Sciatic nerve (tissue), 2 donors: ENCODE results near the gene KY. TPM values are rescaled to one million over a fixed set of nuclear protein-coding genes. Genes with fewer than 3 reads are reported as not detected.
"Not testable (repeated sequence)": the region's sequence is repeated elsewhere in the genome, so short reads cannot be mapped to it uniquely, and the experiment has no call there.

Experiments
- ATAC-seq: fragments of 200-7000 bp; cut with Tn5 transposase; one replicate; pipeline ENCODE4 v1.9.1; 2020; ENCODE audit warnings: mild to moderate bottlenecking, moderate library complexity
- DNase-seq: peaks from one replicate; pipeline ENCODE4 v3.0.0-alpha.2; 2020; ENCODE audit warnings: low spot score
- intact Hi-C: fragments of 100-400 bp; cut with DNase I; formaldehyde crosslinking; loops from one replicate; pipeline ENCODE4 v1.14.2; 2022
- total RNA-seq: library from RNA; stranded (reverse); fragmentation: NEBNext Ultra II Directional; extraction: Animal tissue kit (Norgen Biotek cat#: 25700); gene quantifications from one replicate; pipeline ENCODE4 v1.2.1, GENCODE V29; 2021
- donor health status: DM: no; HTN: no; CAD: no.
- donor health status: DM: no; HTN: no; CAD: no.

KY gene
- total RNA-seq, 1 donor from 2014 or later, result 3.3 TPM

DNA sequence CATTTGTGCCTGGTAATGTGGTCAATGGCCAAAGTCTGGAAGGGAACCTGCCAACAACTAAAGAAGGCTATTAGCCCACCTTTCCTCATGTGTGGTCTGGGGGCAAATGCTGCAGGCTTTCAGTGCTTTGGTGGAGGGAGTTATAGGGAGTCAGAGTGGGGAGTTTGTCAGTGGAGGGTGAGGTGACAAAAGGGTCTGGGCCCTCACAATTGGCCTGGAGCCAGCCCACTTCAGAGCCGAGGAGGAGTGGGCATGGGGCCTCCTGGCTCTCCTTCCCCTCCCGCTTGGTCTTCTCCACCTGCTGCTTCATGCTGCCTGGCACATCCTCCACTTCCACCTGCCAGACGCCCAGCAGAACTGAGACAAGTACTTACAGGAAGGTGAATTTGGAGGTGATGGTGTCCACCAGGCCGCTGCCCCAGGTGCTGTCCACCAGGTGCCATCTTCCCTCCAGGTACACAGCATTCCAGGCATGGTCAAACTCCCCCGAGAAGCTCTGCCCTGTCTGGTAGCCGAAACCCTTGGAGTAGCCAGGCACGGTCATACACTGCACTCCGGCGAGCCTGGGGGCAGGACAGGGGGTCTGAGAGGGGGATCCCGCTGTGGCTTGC, 40.9 kb downstream of the KY start:
- intact Hi-C loops, result no loop called here
- ATAC-seq (no peak), DNase-seq (no peak)

DNA sequence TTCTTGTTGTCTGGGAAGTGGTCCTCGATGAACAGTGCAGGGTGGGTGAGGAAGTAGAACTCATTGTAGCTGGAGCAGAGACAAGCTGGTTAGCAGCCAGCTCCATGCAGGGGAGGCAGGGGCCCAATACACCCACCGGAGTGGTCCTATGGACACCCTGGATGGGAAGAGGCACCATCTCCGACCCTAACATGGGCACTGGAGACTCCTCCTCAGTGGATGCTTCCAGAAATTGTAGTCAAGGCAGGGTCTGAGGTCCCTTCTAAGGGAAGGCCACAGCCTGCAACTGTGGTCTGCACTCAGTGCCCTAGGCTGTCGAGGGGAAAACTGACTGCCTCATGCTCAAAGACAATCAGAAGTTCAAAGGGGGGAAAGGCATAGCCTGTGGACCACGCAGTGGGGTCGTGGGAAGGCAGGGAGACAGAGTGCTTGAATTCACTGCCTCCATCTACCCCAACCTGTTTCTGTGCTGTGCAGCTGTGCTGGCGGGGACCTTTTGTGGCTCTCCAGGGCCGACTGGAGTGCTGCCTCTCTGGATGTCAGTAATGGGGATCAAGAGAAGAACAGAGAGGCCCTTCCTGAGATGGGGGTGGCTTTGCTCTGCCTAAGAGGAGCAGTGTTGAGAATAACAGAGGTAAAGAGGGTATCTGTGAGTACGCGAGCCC, 41.9 kb downstream of the KY start:
- intact Hi-C loops, result no loop called here
- DNase-seq (no peak), ATAC-seq (no peak)

DNA sequence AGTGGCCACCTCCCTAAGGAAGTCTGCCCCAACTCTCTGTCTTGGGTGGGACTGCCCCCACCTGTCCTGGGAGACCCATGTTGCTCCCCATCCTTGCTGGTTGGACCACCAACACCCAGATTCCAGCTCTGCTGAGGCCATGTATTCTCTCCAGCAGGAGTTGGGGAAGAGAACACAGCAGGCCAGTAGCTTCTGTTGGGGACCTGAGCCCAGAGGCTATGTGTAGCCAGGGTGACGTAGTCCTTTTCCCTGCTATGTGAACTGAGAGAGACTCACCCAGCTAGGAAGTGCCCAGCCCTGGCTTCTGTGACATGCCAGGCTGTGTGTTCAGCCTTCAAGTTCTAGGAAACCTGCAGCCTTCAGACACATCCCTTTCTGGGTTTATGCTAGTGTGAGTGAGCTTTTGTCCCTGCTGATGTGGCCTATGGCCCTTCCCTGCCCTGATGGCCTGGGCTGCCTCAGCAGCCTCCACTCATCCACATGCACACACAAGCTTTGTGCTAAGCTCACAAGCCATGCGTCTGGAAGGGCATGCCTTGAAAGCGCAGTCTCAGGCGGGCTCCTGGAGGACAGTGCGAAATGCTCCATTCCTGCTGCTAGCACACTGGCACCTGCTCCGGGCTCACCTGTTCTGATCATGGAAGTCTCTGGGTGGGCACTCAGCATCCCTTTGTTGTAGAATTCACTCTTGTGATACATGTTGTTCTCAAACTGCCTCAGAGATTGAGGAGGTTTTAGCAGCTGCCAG, 42.6 kb downstream of the KY start:
- intact Hi-C loops, result no loop called here
- DNase-seq (no peak), ATAC-seq (no peak)

DNA sequence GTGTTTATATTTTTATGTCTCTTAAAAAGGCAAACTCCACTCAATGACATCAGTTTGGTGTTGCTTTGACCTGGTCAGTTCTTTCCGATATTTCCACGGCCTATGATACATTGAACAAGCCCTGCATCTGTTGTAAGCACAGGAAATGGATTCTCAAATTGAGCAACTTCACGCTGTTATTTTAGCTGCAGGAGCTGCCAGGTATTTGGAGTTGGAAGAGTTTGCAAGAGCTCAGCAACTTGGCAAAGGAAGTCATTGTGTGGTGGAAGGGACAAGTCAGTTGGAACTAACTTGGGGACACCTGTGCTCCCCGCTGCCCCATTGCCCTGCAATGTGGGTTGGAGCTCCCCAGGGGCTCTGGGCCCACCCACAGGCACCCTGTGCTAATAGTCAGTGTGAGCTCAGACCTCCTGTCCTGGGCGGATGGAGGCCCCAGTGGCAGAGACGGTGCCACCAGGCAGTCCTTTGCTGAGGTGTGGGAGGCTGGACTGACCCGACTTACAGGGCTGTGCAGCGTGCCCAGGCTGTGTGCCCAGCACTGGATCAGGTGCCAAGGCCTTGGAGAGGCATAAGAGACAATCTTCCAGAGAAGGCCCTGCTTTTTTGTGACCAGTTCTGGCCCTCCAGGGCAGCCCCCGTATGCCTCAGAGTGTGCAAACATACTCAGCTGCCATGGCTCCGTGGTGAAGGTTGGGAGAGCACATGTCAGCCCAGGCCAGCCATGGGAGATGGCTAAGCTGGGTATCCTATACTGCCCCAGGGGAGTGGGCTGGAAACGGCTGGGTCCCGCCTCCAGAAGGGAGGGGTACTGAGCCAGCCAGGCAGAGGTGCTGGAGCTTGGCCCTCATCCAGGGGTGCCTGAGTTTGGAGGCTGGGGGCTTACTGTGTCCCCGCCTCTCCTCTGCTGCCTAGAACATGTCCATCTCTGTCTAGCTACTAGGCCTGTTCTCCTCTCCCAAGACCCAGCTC, 43.5 kb downstream of the KY start:
- intact Hi-C loops, result no loop called here
- ATAC-seq (peak; percentile 70), DNase-seq (no peak)

DNA sequence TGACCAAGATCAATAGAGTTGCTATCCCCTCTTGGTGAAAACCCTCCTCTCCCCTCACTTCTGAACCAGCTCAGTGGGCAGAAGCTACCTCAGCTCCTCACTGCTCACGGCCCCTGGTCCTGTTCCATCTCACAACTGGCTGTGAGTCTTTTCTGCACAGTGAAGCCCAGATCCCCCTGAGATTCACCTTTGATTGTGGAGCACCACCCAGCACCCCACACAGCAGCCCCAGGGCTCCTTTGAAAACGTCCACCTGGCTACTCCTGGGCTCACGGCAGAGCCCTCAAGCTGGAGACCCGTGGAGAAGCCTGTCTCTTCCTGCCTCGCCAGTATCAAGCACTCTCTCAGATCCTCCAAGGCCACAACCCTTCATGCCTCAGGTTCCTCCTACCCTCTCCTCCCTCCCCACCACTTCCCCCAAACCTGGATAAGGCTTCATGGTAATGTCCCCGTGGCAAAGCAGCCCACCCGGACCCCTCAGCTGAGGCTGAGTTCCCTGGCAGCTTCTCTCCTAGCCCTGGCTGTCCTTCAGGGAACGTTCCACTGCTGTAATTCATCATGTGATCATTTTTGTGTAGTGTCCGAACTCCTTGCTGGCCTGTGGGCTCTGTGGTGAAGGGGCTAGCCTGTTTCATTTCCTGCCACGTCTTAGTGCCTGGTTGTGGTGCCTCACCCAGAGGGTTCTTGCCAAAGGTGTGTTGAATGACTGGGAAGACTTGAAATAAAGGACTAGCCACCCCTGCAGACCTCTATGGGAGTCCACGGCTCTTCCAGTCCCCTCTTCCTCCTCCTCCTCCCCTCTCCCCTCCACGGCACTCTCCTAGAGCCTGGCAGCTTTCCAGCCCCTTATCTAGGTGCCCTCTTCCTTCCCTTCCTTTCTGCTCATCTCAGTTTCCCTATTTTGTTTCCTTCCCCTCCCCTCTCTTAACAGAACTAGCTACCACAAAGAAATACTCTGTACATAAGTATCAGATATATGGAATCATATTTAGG, 44.5 kb downstream of the KY start:
- DNase-seq, result no peak
- ATAC-seq, result peak; percentile 23
- intact Hi-C loops, result no loop called here

DNA sequence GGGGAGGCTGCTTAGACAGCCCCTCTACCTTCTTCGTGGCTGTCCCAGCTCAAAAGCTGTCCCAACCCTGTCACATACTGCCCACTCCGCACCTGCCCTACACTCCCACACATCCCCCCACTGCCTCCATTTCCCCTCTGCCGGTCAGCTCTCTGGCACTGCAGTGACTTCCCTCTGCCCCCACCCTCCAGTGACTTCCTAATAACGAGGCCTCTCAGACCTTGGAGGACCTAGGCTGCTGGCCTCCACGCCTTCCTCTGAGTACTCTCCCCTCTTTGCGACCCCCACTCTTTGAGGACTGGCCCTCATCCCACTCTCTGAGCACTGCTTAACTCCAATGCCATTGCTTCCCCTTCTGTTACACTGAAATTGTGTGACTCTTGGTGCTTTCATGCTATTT, 45.3 kb downstream of the KY start:
- intact Hi-C loops, result no loop called here
- ATAC-seq, result no peak
- DNase-seq, result no peak

DNA sequence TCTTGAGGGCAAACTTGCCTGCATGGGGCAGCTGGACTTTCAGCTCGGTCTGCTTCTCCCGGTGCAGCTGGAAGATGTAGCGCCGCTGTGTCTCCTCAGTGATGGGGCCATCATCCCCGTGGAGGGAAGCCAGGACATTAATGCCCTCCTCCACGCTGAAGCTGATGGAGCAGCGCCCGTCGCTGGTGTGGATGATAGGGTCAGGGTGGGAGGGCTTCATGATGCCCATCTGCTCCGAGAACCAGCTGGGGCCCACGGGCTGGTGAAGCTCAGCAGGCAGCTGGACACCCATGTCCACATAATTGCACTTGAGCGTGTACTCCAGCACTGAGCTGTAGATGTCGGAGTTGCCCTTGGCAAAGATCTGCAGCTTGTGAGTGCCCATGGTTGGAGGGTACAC, 46.9 kb downstream of the KY start:
- intact Hi-C loops, result loop anchor here (5.0 kb wide), 1 partner anchor 1288 kb away; no protein-coding TSS in a partner anchor
- DNase-seq (no peak), ATAC-seq (no peak)

DNA sequence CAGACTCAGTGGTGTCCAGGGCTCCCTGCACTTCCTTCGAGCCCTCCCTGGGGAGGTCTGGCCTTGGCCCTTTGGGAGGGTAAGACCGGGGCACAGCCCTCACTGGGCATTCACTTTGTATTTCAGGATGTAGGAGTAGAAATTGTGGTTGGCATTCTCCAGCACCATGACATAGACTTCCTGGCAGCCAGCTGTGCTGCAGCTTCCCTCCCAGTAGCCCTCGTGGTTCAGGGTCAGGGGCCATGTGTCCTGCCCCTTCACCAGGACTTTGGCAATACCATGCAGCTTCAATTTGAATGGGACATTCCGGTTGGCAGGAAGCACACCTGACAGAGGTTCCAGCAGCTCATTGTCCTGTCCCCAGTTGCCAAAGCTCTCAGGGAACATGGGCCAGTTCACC, 47.3 kb downstream of the KY start:
- DNase-seq (no peak), ATAC-seq (no peak)
- intact Hi-C loops, result loop anchor here (5.0 kb wide), 1 partner anchor 1289 kb away; no protein-coding TSS in a partner anchor

DNA sequence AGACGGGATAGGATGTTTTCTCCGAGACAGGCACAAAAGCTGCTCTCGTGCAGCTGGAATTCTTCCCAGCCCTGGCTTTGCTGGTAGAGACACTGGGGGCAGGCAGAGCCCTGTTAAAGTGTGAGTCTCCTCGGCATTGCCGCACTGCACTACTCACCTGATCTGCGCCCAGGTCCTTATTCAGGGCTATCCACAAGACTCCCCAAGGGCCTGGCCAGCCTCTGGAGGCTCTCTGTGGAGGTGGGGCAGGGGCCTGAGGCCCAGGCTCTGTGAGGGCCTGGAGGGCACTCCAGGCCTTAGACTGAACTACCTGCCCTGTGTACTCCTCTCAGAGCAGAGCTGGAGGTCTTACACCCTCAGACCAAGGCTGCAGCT, 48.4 kb downstream of the KY start:
- ATAC-seq (no peak), DNase-seq (no peak)
- intact Hi-C loops, result loop anchor here (5.0 kb wide), 1 partner anchor 1290 kb away; no protein-coding TSS in a partner anchor

DNA sequence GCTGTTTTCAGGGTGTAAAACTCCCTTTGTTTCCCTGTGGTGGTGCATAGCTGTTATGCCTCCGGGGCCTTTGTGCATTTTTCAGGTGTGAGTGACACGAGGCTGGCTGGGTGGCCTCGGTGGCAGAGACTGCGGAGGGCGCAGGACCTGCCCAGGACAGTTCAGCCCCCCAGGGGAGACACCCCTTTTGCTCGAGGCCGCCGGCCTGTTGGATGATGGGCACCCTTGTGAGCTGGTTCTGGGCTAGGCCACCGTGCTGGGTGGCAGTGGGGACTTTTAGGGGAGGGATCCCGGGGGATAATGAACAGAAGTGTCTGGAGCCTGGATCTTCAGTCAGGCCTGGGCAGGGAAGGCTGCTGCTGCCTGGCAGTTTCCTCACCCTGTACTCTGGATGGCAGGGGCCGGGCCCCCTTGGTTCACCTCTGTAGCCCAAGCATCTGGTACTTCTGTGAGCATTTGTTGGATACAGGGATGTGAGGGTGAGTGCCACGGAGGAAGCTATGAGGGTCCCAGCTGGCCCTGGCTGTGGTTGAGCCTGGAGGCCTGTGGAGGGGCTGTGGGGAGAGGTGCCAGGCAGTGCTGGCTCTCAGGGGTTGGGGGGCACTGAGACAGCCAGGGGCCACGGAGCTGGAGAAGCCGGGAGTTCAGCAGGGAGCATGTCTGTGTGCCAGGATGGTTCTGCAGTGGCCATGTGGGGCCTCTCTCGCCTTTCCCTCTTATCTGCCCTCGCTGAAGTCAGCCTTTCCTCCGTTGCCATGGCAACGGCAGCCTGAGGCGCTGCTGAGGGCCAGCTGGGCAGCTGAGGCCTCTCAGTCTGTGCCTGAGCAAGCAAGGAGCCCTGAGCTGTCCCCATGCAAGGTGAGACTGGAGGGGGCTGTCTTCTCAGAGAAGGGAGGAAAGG, 49.0 kb downstream of the KY start:
- DNase-seq (no peak), ATAC-seq (peak; percentile 27)

DNA sequence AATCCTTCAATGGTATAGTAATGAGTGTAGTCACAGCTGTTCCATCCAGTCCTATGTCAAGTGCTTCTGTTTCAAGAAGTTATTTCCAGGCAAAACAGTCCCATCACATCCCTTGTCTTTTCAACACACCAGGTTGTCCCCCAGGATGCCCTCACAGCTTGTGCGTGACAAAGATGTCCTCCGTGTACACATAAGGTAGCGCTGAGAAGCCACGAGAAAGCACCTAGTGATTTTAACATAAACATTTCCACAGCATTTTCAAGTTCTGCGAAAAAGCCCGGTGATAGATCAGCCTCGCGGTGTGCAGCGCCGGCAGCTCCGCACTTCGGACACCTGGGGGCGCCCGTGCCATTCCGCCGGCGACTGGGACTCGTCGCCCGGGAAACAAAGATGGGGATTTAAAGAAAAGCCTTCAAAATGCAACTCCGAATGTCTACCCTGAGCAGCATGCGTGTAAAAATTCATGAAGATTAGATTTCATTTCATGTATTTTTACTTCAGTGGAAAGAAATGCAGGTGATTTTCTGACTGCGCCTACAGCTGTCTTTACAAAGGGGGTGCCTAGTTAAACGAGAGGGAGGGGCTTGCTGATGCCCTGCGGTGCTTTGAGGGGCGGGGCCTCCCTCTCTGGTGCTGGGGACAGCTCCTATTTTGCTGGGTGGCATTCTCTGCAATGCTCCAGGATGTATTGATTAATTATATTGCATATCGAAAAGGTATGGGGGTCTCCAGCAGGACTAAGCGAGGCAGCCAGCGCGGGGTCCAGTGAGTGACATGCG, 49.9 kb downstream of the KY start:
- DNase-seq (peak; percentile 82), ATAC-seq (peak; percentile 75)
- intact Hi-C loops, result loop anchor here (5.0 kb wide), 1 partner anchor 1291 kb away; no protein-coding TSS in a partner anchor

More for the DNA sequence above, 49.0 kb downstream of the KY start:
- intact Hi-C loops, result loop anchor here (5.0 kb wide), 1 partner anchor 1291 kb away; no protein-coding TSS in a partner anchor

DNA sequence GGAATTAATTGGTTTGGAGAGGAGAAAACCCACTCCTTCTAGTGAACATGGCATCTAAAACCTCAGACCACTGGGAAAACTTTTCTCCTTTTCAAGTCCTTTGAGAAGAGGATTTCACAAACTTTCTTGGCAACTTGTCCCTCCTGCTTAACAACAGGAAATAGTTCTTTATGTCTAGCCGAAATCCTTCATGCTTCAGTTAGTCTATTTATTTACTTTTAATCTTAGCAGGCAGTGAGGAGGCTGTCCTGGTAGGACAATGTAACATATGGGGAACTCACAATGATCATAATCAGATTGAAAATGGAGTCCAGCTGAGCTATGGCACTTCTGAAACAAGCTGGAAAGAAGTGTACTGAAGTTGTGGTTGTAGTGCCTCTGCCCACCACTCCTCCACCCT, 50.6 kb downstream of the KY start:
- DNase-seq, result no peak
- intact Hi-C loops, result loop anchor here (5.0 kb wide), 1 partner anchor 1292 kb away; no protein-coding TSS in a partner anchor
- ATAC-seq, result no peak

DNA sequence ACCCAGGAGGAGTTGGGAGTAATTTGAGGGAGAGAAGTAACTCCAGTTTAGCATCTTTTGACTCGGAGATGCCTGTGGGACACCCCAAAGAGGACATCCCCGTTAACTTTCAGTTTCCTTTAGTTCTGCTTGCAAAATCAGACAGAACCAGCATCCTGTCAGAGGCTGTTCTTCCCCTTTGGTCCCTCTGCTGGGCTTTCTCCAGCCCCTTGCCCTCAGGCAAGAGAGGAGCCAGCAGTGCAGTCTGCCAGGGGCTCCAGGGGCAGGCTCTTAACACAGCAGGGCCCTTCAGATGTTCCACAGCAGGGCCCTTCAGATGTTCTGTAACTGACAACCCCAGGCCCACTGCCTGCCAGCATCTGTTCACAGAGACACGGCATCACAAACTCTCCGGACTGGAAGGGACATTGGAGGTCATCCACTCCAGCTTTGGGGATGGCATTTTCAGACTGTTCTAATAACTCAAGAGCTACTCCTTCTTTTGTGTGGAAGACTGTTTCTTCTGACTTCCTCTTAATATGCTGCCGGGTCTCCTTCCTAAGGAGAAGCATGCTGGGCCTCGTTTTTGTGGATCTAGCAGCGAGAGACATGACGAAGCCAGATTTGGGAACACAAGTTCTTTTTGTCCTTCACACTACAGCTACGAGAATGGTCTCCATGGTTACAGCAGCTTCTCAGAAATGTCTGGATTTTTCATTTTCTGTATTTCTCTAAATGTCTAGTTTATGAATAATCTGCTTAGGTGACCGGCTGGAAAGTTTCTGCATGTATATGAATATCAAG, 51.9 kb downstream of the KY start:
- no peak for DNase-seq
- intact Hi-C loops, result no loop called here
- ATAC-seq, result no peak

DNA sequence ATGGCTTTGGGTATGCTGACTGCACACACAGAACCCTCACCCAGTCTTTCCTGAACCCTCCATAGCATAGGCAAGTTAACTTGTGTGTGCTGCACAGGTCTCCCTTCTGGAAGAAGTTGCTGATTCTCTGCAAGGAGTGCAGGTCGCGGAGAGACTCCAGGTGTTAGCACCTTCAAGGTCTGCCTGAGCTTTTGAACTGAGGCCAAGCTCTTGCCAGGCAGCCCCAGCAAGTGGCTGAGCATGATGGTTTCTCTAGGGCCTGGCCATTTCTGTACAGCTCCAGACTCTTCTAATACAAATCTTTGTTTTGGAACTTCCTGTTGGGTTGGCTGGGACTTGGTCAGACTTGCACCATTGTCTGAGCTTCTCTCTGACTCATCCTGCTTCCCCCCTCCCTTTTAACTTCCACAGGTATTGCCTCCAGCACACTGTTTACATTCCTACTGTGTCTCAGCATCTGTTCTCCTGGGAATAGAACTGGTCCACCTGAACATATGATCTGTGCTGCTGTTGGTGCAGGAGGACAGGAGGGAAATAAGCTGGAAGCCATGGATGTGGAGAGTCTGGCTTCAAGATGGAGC, 53.3 kb downstream of the KY start:
- ATAC-seq (no peak), DNase-seq (no peak)
- intact Hi-C loops, result no loop called here

DNA sequence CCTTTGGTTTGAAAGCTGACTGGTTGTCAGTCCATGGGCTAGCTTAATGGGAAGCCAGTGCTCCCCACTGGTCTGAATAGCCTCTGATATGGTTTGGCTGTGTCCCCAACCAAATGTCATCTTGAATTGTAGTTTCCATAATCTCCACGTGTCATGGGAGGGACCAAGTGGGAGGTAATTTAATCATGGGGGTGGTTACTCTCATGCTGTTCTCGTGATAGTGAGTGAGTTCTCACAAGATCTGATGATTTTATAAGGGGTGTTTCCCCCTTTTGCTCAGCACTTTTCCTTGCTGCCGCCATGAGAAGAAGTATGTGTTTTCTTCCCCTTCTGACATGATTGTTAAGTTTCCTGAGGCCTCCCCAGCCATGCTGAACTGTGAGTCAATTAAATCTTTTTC, 55.8 kb downstream of the KY start:
- ATAC-seq, intact Hi-C loops, DNase-seq: not testable (repeated sequence)
